ENCODE results near the gene FAM222A.

- TF ChIP-seq CTCF (IDR thresholded peaks at IDR 0.05; ENCODE audit: insufficient read depth, low read length, poor library complexity, severe bottlenecking) = no peak
- no peak for TF ChIP-seq EZH2phosphoT487 (conservative IDR thresholded peaks at IDR 0.05; ENCODE audit: low read length)
These were observed 29.7 kb downstream of the FAM222A start for GRCh38 chr12:109743076-109743910.

Data from SU-DHL-6 (cell line).